ENCODE measurements around the gene C17orf67. TPM values are rescaled to one million over a fixed set of nuclear protein-coding genes. Genes with fewer than 3 reads are reported as not detected.

Gene C17orf67
- total RNA-seq, 1 donor from 2014 or later, result 2.4 TPM

DNA sequence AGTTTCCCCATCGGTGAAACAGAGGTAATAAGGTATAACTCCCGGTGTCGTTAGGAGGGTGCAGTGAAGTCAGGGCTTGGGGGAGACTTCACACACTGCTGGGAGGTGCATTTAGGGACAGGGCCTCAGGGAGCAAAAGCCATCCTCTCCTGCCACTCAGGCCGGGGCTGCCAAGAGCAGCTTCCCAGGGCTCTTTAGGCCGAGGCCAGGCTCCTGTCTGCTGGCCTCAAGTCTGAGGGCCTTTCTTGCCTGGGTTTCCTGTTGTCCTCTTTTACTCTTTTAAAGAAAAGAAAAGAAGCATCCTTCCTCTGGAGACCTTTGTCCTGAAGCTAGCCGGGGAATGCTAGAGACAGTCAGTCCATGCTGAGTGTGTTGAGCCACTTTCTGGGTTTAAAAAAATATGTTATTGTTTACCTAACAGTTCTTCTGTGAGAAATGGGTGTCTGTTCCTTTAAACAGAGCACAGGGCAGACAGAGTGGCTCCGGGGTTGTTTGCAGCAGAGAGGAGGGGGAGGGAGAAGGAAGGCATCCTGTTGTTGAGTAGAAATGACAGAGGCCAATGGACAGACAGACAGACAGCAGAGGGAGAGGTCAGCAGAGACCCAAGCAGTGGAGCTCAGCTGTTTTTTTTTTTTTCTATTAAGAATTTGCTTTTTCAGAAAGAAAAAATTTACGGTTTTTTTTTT is 79.1 kb downstream of the C17orf67 start:
- Mint-ChIP-seq H3K4me3 (ENCODE audit: unreplicated experiment) (no peak overlapping the region), H3K27me3 (ENCODE audit: unreplicated experiment) (no peaks in the 10 kb centered on the region), H3K36me3 (ENCODE audit: unreplicated experiment) (no peaks in the 10 kb centered on the region), H3K4me1 (ENCODE audit: unreplicated experiment) (peaks cover 36% of the 10 kb centered on the region), H3K27ac (ENCODE audit: unreplicated experiment) (peak overlapping the region; percentile 37), H3K9me3 (ENCODE audit: unreplicated experiment) (no peaks in the 10 kb centered on the region)
- TF ChIP-seq, protein P1, sequence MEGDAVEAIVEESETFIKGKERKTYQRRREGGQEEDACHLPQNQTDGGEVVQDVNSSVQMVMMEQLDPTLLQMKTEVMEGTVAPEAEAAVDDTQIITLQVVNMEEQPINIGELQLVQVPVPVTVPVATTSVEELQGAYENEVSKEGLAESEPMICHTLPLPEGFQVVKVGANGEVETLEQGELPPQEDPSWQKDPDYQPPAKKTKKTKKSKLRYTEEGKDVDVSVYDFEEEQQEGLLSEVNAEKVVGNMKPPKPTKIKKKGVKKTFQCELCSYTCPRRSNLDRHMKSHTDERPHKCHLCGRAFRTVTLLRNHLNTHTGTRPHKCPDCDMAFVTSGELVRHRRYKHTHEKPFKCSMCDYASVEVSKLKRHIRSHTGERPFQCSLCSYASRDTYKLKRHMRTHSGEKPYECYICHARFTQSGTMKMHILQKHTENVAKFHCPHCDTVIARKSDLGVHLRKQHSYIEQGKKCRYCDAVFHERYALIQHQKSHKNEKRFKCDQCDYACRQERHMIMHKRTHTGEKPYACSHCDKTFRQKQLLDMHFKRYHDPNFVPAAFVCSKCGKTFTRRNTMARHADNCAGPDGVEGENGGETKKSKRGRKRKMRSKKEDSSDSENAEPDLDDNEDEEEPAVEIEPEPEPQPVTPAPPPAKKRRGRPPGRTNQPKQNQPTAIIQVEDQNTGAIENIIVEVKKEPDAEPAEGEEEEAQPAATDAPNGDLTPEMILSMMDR (IDR thresholded peaks at IDR 0.05), result no peak
- DNase-seq (ENCODE audit: extremely low spot score, unreplicated experiment), result no peak

DNA sequence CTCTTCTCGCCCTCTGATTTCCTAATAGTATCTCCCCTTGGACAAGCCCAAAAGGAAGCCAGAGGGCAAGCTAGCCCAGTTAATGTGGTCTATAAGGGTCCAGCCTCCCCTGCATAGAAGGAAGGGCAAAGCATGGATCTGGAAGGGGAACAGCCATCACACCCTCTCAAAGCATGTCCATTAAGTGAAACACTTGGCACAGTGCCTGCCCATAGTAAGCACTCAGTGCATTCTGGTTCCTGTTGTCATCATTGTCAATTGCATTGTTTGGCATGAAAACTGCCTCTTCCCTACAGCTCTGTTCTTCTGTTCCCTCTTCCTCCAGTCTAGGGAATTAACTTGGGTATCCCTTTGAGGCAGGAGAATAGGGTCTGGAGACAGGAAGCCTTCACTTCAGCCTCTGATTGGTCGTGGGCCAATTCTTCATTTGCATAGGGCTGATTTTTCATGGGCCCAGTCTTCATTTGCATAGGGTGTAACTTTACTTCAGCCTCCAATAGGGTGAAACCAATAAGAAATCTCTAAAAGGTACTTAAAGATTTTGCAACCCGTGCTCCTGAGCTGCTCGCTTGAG is 81.4 kb downstream of the C17orf67 start:
- Mint-ChIP-seq H3K4me1 (ENCODE audit: unreplicated experiment) (peaks cover 36% of the 10 kb centered on the region), H3K27me3 (ENCODE audit: unreplicated experiment) (no peaks in the 10 kb centered on the region), H3K27ac (ENCODE audit: unreplicated experiment) (no peak overlapping the region), H3K36me3 (ENCODE audit: unreplicated experiment) (no peaks in the 10 kb centered on the region), H3K9me3 (ENCODE audit: unreplicated experiment) (no peaks in the 10 kb centered on the region), H3K4me3 (ENCODE audit: unreplicated experiment) (no peak overlapping the region)
- TF ChIP-seq, protein P1 (IDR thresholded peaks at IDR 0.05), result no peak
- no peak for DNase-seq (ENCODE audit: extremely low spot score, unreplicated experiment)

DNA sequence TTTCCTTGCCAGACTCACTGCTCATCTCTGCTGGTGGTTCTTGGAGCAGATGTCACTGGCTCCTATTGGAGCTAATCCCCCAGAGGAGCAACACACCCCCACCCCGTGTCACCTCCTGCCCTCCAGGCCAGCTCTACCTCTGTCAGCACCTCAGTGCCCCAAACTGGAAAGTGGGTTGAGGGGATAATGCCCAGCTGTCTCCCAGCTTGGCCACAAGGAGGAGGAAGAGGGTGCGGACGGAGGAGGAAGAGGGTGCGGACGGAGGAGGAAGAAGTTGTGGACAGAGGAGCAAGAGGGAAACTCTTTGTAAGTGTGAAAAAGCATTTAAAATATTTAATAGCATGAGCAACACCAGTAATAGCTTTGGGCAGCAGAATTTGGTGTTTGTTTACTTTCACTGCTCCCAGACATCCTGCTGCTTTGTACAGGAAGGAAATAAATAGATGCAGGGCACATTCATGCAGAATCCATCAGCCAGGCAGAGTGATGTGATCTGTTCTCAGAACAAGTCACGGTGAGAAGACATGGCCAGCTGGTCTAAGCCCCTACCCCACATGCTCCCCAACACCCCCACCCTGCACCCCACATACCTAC is 82.5 kb downstream of the C17orf67 start:
- H3K4me1 Mint-ChIP-seq (ENCODE audit: unreplicated experiment), result peaks cover 29% of the 10 kb centered on the region

DNA sequence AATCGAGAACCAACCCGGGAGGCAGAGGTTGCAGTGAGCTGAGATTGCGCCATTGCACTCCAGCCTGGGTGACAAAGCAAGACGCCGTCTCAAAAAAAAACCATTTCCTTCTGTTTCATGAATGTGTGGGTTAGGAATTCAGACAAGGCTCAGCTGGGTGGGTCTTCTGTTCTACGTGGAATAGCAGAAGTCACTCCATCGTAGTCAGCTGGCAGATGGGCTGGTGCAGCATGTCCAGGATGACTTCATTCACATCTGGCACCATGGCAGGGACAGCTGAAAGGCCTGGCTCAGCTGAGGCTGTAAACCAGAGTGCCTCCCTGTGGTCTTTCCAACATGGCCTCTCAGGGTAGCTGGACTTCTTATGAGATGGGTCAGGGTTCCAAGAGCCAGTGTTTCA is 89.0 kb downstream of the C17orf67 start:
- Mint-ChIP-seq H3K27ac (ENCODE audit: unreplicated experiment) (no peak overlapping the region), H3K27me3 (ENCODE audit: unreplicated experiment) (no peaks in the 10 kb centered on the region), H3K4me3 (ENCODE audit: unreplicated experiment) (no peak overlapping the region), H3K4me1 (ENCODE audit: unreplicated experiment) (peaks cover 11% of the 10 kb centered on the region), H3K36me3 (ENCODE audit: unreplicated experiment) (no peaks in the 10 kb centered on the region), H3K9me3 (ENCODE audit: unreplicated experiment) (no peaks in the 10 kb centered on the region)
- no peak for DNase-seq (ENCODE audit: extremely low spot score, unreplicated experiment)
- TF ChIP-seq, protein P1 (IDR thresholded peaks at IDR 0.05), result no peak

More for the DNA sequence above, 82.5 kb downstream of the C17orf67 start:
- Mint-ChIP-seq H3K9me3 (ENCODE audit: unreplicated experiment) (no peaks in the 10 kb centered on the region), H3K36me3 (ENCODE audit: unreplicated experiment) (no peaks in the 10 kb centered on the region), H3K27ac (ENCODE audit: unreplicated experiment) (no peak overlapping the region), H3K27me3 (ENCODE audit: unreplicated experiment) (no peaks in the 10 kb centered on the region), H3K4me3 (ENCODE audit: unreplicated experiment) (no peak overlapping the region)
- TF ChIP-seq, protein P1 (IDR thresholded peaks at IDR 0.05), result no peak
- DNase-seq (ENCODE audit: extremely low spot score, unreplicated experiment), result no peak

DNA sequence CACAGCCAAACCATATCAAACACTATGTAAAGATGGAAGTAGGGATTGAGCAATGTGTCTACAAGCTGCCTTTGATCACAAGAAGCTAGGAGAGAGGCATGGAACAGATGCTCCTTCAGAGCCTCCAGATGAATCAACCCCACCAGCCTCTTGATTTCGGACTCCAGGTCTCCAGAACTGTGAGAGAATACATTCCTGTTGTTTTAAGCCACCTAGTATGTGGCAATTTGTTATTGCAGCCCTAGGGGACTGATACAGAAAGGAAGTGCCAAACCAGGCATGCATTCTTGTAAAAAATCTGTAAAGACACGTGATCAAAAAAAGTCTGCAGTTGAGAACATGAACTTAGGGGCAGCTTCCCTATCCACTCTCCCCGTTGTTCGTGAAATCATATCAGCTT is 91.1 kb downstream of the C17orf67 start:
- no peaks in the 10 kb centered on the region for H3K9me3 Mint-ChIP-seq (ENCODE audit: unreplicated experiment)
- TF ChIP-seq, protein P1 (IDR thresholded peaks at IDR 0.05), result no peak
- no peaks in the 10 kb centered on the region for H3K27me3 Mint-ChIP-seq (ENCODE audit: unreplicated experiment)
- H3K36me3 Mint-ChIP-seq (ENCODE audit: unreplicated experiment), result no peaks in the 10 kb centered on the region
- no peak overlapping the region for H3K27ac Mint-ChIP-seq (ENCODE audit: unreplicated experiment)
- no peak overlapping the region for H3K4me3 Mint-ChIP-seq (ENCODE audit: unreplicated experiment)
- peaks cover 15% of the 10 kb centered on the region for H3K4me1 Mint-ChIP-seq (ENCODE audit: unreplicated experiment)
- no peak for DNase-seq (ENCODE audit: extremely low spot score, unreplicated experiment)
